Epidermal melanocyte (primary cell): ENCODE results near the gene NLGN2.

Source experiments
- DNase-seq: peaks from one replicate; pipeline ENCODE4 v3.0.0; 2011; ENCODE audit warnings: low spot score; ENCODE audit not compliant: insufficient read length

Gene NLGN2

DNA sequence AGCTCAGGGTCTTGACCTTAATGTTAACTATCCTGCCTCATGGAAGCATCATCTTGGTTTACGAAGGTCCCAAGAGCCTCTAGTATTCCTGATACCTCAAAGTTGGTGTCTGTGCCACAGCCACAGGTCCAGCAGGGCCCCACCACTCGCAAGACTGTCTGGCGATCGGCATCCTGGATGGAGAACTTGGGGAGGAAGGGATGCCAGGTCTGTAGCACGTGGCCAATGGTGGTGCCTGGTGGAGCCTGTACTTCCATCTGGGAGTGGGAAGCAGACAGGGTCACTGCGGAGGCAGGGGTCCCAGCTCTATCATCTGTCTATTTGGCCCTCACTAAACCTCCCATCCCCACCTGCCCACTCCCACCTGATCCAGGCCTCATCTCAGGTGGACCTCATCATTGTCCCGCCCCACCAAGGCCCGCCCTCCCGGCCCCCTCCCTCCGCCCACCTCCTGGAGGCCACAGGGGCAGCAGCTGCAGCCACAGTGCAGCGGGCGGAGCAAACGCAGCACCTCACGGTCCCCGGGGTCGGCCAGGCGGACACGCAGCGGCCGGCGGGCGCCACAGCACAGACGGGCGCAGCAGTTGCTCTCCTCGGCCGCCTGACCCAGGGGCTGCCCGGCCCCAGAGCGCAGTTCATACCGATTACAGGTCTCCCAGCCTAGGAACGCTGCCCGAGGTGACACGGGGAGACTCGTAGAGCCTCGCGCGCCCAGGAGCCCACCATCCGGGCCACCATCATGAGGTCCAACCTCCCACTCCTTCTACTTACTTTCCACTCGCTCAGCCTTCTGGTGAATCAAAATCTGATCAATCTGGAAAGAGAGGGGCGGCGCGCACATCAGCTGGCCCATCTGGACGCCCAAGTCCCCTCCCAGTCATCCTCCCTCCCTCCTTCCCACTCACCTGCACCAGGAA lies 14.7 kb upstream of the NLGN2 start:
- DNase-seq, result no peak

DNA sequence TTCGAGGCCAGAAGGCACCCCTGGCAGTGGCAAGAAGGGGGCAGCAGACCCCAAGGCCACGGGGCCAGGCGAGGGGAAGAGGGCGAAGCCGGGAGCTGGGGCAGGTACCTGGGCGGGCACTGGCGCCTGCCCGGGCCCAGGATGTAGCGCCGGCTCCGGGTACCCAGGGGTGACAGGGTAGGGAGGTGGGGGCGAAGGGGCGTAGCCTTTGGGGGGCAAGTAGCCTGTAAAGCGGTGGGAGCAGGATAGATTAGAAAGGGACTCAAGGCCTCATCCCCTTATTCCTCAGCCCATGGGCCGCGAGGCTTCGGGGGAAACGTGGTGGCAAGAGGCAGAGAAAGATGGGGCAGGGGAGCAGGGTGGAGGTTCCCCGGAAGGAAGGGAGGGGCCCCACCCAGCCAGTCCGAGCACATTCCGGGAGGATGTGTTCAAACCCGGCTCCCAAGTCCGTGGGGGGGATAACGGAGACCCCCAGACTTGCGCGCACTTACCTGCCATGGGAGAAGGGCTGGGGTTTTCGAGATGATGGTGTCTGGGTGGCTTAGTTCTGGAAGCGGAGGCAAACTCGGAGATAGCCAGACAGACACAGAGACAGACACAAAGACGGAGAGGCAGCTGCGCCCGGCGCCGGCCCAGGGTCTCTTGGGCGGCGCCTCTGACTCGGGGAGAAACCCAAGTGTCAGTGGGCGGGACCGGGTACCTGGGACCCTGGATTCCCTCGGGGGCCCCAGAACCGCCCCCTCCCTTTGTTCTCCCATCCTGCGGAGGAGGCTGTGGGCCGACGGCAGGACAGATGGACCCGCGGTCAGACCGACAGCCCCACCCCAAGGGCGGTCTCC lies 13.8 kb upstream of the NLGN2 start:
- DNase-seq, result no peak

DNA sequence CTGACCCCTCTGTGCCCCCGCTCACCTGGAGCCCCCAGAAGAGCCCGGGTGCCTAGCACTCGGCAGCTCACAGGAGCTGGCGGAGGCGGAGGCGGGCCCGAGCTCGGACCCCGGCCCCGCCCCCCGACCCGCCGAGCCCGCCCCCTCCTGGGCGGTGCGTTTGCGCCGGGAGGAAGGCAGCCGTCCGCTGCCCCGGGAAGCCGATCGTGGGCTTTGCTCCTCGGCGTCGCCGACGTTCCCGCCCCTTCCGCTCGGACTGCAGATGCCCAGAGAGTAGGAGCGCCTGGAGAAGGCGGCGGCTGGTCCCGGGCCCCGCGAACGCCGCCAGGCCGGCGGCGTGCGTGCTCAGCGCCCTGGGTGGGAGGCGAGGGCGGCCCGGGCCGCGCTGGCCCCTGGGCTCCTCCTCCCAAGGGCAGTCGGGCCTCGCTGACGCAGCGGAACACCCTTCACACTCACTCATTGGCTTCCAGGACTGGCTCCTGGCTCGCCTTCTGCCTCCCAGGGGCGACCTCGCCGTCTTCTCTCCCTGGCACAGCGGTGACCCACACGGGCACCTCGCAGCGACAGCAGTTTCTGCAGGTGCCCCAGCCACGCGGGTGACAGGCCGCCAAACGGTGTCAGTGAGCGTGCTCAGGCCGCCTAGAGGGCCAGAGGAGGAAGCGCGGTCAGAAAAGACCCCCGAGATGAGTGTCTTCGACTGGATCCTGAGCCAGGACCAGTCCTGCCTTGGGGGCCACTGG lies 13.0 kb upstream of the NLGN2 start, which contains the start of gene PLSCR3:
Gene PLSCR3, minus strand, starts transcription at position 74 of the 740 bp plus-strand sequence. CDS start 415 bp downstream, outside the sequence.
- DNase-seq, result peak; percentile 94

DNA sequence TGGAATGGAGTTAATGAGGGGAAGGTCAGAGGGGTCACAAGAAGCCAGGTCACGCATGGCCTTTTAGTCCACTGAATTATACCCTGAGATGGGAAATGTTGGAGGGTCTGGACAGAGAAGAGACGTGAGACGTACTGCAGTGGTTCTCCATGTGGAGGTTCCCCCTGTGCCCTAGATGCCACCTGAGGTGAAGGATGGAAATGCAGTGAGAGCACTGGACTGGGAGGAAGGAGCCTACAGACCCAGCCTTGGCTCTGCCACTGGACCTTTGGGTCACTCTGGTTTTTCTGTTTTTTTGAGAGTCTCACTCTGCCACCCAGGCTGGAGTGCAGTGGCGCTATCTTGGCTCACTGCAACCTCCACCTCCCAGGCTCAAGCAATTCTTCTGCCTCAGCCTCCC lies 11.5 kb upstream of the NLGN2 start:
- DNase-seq, result no peak

DNA sequence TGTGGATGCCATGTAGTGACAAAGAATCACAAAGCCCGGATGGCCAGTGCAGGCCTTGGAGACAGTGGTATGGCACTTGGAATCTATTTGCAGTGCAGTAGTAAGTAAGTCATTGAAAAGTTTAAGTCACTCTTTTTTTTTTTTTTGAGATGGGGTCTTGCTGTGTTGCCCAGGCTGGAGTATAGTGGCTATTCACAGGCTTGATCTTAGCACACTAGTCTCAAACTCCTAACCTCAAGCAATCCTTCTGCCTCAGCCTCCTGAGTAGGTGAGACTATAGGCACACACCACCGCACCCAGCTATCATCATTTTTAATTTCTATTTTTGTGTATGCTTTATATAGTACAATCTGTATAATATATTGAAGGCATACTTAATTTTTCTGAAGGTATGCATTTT lies 9.0 kb upstream of the NLGN2 start:
- DNase-seq, result no peak

DNA sequence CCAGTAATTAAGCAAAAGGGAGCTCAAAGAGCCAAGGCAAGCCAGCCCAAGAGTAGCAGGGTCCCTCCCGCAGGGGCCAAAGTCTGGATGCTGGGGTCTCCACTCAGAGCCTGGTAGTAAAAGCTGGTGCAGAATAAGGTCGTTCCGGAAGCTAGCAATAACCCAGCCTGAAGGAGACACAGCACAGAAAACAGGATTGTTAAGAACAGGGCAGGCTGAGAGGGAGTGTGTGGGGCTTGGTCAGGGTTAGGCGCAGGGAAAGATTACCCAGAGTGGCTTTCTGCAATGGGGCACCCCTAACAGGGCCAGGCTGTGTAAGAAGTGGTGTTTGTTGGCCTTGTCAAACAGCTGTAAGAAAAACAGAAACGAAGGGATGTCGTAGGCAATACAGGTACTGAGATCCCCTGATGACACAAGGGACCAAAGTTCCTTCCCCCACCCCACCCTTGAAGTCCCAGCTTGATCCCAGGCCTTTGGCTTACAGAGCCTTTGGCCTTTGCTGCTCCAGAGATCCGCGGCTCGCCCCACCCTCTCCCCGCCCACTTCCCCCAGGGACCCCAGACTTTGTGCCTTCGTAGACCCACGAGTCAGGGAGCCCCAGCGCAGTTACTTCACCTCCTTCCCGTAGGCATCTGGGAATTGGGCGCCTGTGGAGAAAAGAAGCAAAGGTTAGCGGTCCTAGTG lies 4.5 kb upstream of the NLGN2 start:
- no peak for DNase-seq

DNA sequence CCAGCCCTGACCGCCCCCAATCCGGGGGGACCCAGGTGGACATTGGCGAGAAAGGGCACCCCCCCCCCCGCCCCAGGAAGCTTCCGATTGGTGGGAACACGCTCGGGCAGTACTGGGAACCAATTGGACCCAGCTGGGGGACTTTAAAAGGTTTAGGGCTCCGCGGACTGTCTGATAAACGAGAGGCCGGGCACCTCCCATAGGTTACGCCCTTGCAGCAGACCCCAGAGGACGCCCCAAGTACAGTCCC lies 4.0 kb upstream of the NLGN2 start:
- peak; percentile 74 for DNase-seq

DNA sequence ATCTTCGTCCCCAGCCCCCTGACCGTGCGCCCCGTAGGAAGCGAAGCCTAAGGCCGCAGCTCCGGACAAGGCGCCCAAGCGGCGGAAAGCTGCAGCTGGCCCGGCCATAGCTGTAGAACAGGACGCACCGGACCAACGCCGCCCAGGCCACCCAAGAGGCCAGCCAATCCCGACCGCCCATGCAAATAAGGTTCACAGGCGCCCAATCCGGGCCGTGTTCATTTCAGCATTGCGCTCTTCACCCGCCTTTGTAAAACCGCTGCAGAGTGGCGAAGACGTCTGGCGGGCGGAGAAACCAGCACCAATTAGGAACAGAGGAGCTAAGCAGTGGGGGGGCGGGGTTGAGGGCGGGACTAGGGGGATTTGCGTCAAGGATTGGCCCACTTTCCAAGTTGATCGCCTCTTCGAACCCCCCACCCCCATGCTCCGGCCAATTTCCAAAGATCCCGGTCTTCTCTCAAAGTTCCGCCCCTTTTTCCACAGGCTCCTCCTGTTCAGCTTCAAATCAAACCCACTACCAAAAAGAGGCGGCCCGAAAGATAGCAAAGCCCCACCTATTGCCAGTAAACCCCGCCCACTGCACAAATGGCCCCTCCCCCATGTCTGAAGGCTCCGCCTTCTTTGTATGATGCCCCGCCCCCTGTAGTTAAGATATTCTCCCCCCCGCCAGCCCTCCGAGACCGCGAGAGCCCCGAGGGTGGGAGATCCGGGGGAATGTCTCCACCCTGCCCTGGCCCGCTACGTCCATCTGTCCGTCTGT lies 3.5 kb upstream of the NLGN2 start, which contains the start of gene TMEM256:
Gene TMEM256, minus strand, starts transcription at position 121 of the 760 bp plus-strand sequence. Its CDS starts 13 bp downstream, at position 108.
- DNase-seq, result peak; percentile 98

DNA sequence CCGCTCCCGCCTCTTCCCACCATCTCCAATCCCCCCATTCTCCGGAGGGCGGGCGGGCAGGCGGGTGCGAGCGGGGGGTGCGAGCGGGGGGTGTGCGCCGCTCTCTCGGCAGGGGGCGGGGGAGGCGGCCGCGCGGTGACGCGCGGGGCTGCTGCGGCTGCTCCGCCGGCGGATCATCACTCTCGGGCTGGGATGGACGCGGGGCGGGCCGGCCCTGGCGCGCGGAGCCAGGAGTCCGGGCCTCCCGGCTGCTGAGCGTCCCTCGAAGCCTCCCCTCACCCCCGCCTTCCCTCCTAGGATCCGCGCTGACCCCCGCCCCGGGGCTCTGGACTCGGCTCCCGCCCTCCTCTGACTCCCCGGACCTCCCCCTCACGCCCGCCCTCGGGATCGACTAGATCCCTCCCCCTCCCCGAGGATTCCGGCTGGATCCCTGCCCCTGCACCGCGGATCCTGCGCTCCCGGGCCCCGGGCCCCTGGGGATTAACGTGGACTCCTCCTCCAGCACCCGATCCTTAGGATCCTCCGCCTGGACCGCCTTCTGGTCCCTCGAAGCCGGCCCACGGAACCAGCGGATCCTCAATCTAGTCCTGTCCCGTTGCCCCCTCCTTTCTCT lies 2.8 kb upstream of the NLGN2 start:
- DNase-seq, result peak; percentile 79

DNA sequence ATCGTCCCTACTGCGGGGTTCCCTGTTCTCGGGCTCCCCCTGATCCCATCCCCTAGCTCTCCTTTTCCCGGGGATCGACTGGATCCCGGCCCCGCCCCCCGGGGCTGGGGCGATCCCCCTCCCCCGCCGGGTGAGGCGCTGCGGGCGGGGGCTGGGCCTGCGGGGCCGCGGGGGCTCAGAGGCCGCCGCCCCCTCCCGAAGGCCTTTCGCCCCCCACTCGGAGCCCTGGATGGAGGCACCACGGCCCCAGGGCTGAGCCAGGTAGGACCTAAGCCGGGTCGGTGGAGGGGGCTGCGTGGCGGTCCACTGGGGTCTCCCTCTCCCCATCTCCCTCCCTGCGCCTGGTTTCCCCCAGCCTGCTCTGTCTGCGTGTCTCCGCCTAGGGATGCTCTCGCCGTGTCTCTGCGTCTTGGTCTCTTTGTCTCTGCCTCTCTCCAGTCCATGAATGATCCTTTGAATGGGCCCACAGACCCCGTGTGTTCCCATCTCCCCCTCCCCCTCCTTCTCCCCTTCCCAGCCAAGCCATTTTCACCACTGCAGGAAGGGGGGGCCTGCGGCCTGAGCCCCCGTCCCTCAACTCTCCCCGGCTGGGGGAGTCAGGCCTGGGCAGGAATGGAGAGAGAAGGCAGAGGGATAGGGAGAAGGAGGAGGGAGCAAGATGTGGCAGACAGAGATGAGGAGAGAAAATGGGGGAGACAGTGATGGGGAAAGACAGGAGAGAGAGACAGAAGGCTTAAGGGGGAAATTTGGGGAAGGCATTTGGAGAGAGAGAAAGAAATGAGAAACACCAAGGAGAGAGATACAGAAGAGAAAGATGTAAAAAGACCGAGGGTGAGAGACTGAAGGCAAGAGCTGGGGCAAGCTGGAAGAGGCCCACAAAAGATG lies 2.1 kb upstream of the NLGN2 start:
- no peak for DNase-seq

DNA sequence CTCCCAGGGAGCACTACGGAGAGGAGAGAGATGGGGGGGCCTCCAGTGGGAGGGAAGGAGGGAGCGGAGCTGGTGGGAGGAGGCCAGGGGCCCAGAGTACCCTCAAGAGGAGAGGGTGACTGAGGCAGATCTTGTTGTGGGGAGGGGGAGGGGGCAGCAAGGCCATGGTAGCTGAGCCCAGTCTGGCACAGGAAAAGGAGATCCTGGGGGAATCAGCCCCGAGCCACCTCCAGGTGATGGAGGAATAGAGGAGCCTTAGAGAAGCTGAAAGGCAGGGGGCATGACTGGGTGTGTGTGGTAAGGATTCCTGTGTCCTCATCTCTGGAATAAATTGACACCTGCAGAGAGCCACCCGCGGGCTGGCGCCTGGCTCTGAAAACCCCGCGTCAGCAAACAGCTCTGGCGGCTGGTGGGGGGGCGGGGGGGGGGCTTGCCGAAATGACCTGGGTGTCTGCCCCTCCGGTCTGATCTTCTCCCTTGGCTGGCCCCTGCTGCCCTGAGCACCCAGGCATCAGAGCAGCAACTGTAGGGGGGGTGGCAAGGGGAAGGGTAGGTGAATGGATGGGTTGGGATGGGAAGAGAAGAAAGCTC lies 1.3 kb upstream of the NLGN2 start:
- no peak for DNase-seq

DNA sequence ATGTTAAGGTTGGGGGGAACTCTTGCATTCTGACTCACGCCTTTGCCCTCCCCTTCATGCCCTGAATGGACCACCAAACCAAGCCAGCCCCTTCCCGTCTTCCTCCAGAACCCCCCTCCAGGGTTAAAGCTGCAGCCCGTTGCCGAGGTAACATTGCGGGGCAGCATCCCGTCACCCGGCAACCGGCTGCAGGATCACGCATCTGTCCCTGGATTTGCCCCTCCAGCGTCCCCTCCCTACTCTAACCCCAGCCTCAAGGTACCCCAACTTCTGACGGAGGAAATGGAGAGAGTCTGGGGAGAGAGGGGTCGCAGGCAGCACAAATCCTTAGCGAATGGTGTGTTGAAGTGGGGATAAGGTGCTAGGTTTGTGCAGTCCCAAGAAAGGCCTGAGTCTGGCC lies 563 bp upstream of the NLGN2 start:
- DNase-seq, result no peak

DNA sequence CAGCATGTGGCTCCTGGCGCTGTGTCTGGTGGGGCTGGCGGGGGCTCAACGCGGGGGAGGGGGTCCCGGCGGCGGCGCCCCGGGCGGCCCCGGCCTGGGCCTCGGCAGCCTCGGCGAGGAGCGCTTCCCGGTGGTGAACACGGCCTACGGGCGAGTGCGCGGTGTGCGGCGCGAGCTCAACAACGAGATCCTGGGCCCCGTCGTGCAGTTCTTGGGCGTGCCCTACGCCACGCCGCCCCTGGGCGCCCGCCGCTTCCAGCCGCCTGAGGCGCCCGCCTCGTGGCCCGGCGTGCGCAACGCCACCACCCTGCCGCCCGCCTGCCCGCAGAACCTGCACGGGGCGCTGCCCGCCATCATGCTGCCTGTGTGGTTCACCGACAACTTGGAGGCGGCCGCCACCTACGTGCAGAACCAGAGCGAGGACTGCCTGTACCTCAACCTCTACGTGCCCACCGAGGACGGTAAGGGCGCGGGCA lies 645 bp downstream of the NLGN2 start:
- DNase-seq, result no peak

DNA sequence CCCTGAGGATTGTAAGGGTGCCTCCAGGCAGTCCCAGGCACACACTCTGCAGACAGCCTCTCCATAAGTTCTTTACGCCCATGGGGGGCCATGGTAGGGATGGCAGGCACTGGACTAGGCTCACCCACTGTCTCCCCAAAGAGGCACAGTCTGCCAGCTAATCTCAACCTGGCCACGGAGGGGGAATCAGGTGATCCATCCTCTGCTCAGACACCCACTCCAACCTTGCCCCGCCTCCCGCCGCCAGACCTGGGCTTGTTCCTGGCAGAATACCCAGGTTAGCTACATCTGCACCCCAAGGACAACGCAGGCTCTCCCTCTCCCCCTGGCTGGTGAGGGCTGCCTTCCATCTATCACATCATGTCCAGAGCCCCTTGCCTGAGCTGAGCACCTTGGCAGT lies 1.2 kb downstream of the NLGN2 start:
- DNase-seq, result no peak

DNA sequence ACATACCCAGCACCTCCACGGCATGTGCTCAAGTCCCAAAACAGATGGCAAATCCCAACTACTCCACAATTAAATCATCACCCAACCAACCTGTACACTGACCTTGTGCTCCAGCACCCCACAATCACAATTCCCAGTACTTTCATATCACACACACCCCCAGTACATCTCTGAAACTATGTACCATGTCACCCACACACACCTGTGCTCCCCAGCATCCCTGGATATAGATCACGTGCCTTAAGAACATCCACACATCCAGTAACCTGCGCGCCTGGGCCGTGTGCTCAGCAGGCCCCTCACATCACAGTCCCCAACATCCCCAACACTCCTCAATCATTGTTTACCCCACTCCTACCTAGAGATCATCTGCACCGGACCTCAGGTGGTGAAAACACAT lies 2.1 kb downstream of the NLGN2 start:
- DNase-seq, result no peak

DNA sequence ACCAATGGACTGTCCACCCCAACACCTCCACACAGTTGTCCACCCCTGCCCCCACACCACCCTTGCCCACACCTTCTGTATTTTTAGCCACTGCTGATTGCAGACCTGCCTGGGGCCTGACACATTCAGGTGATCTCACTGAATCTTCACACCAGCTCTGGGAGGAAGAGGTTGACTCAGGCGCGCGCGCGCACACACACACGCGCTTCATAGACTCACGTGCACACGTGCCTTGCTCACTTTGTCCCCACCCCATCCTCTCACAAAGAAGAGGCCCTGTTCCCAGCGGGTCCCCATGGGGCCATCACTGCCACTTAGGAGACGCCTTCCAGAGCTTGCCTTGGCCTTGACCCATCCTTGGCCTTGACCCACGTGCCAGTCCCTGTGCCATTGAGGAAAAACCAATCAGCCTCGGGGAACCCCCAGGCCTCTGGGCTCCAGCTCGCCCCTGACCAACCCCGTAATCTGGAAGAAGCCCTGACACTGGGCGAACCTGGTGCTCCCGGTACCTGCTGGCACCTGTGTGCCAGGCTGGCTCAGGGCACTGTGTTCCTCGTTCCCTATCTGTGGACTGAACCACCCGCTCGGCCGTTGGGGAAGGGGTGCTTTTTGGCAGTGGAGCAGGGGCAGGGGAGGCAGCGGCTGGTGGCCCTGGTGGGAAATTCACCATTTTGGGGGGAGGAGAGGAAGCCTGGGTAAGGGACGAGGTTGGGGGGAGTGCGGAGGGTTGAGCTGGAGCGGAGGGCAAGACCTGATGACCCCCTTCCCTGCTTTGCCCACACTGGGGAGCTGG lies 3.2 kb downstream of the NLGN2 start:
- DNase-seq, result no peak

DNA sequence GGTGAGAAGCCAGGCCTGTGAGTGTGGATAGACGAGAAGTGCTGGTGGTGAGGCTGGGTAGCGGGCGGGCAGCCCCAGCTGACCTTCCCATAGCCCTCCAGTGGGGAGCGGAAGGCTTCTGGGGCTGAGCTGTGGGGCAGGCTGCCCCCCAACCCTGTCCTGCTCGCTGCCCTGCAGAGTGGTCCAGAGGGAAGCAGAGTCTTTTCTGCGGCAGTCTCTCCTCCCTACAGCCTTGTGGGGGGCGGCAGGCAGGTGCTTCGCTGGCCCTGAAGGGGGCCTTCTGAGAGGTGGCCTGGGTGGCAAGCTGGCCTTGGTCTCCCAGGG lies 3.7 kb downstream of the NLGN2 start:
- DNase-seq, result no peak
